ENCODE data around the gene IL32.

DNA sequence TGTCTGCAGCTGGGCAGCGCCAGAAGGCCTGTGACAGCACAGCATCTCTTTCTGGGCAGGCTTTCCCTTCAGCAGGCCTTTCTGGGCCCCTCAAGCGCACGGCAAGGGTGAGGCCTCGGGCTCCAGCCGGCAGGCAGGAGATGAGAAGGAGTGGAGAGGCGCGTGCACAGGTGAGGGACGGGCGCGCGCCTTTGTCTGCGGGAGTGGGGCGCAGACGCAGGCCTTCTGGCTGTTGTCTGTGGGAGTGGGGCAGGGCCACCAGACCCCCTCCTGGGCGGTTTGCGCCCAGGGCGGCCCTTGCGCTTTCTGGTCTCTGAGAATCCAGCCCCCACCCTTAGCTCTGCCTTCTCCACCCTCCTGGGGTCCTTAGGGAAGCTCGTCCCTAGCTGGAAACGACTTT, 53.4 kb downstream of the IL32 start:
- TF ChIP-seq CTCF (IDR thresholded peaks at IDR 0.05) (no peak), POLR2A (IDR thresholded peaks at IDR 0.05) (no peak)

Measured in Peyer's patch (tissue), 4 donors.